Occipital lobe (tissue), 2 donors: Measurements from ENCODE around the gene SGPP1. TPM values are rescaled to one million over a fixed set of nuclear protein-coding genes. Genes with fewer than 3 reads are reported as not detected.
"Not testable (repeated sequence)": the region's sequence is repeated elsewhere in the genome, so short reads cannot be mapped to it uniquely, and the experiment has no call there.

Experiments
- DNase-seq: peaks from one replicate; lab custom pipeline; 2025; lab: John Stamatoyannopoulos, UW
- total RNA-seq: library from RNA; depleted of rRNA; stranded (reverse); fragments of >200 nt; gene quantifications from one replicate; pipeline ENCODE4 v1.2.3, GENCODE V29; 2014

Gene SGPP1, protein sequence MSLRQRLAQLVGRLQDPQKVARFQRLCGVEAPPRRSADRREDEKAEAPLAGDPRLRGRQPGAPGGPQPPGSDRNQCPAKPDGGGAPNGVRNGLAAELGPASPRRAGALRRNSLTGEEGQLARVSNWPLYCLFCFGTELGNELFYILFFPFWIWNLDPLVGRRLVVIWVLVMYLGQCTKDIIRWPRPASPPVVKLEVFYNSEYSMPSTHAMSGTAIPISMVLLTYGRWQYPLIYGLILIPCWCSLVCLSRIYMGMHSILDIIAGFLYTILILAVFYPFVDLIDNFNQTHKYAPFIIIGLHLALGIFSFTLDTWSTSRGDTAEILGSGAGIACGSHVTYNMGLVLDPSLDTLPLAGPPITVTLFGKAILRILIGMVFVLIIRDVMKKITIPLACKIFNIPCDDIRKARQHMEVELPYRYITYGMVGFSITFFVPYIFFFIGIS
- total RNA-seq: 43.0 TPM

DNA sequence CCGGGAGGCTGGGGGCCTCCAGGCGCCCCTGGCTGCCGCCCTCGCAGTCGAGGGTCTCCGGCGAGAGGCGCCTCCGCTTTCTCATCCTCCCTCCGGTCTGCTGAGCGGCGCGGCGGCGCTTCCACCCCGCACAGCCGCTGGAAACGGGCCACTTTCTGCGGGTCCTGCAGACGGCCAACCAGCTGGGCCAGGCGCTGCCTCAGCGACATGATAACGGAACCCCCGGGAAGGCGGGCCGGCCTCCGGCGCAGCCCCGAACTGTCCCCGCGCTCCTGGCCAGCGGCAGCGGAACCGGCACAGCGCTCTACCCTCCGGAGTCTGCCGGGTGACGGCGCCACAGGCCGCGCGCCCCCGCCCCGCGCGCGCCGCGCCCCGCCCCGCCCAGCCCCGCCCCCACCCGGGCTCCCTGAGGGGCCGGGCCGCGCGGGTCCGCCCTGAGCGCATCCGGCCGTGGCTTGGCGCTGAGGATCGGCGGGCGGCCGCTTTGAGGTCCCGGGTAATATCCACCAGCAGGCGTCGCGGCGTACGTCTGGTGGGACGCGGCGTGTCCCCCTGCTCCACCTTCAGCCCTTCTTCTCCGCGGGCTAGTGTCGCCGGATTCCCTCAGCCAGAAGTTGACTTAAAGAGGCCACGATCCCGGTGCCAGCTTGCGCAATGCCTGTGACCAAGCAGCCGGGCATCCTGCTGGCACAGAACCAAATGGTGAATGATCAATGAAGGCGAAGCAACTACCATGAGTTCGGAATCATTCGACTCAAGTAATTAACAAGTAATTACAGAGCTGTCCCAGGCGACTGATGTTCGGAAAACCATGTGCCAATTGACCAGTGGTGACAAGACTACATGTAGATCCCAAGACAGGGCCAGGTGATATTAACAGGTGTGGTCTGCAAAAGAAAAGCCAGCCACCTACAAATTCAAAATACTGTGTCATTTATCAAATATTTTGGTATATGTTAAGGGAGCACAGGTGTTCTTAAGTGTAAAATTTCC, at the start of gene SGPP1:
SGPP1 (minus strand) TSS at position 330 of the 993 bp plus-strand sequence; CDS start at position 209, 121 bp downstream.
- peak; percentile 42 for DNase-seq

DNA sequence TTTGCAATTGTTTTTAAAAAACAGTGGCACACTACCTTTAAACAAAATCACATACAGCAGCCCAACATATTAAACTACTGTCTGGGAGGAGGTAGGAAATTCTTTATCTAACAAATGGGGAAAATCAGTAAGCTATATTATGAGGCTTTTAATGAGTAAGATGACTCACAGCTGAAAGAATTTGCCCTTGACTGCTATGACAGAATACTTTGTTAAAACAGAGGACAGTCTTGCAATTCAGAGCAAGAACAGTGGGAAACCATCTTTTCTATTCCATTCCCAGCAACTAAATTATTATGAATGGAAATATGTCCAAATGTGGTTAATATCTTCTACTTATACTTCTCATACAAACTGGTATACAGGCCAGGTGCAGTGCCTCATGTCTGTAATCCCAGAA, 49.2 kb upstream of the SGPP1 start:
- DNase-seq: no peak

DNA sequence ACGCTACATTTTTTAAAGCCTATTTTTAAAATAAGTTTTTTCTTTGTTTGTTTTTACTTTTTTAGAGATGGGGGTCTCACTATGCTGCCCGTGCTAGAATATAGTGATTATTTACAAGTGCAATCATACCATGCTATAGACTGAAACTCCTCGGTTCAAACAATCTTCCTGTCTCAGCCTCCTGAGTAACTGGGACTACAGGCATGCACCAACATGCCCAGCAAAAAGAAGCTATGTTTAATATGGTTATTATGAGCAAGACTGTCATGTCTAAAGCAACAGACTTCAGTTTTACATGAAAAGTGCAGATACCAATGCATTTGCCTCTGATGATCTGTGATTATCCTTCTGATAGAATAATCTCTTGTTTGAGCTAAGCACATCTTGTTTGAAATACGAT, 45.6 kb upstream of the SGPP1 start:
- no peak for DNase-seq

DNA sequence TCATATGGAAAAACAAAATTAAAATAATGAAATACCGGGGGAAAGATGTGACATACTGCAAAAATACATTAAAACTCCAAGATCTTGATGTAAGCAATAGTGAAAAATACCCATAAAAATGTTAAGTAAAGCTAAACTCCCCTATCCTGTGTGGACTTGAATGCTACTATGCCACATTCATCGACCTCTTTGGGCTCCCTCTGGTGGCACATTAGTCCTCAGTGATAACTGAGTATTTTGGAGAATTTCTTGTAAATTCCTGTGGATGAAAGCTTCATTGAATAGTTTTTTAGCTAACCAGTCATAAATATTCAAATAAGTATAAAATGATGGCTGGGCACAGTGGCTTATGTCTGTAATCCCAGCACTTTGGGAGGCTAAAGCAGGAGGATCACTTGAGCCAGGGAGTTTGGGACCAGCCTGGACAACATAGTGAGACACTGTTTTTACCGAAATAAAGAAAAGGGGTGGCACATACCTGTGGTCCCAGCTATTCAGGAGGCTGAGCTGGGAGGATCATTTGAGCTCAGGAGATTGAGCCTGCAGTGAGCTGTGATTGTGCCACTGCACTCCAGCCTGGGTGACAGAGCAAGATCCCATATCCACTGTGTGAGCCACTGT, 42.4 kb upstream of the SGPP1 start:
- DNase-seq: no peak

DNA sequence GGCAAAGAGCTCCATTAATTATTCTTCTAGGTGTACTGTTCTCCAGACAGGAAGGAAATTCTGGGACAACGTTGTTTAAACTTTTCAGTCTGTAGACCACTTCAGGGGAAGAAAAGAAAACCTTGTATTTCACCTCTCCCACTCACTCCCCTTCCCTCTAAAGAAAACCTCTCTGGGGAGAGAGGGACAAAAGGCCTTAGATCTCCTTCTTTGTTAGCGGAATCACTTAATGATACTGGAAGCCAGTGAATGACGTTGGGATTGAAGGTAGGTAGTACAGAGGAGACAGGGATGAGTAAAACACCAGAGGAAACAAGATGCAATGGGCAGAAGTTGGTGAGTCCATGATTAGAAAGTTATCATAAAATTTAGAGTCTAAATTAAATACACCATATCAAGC, 38.7 kb upstream of the SGPP1 start:
- DNase-seq: no peak

DNA sequence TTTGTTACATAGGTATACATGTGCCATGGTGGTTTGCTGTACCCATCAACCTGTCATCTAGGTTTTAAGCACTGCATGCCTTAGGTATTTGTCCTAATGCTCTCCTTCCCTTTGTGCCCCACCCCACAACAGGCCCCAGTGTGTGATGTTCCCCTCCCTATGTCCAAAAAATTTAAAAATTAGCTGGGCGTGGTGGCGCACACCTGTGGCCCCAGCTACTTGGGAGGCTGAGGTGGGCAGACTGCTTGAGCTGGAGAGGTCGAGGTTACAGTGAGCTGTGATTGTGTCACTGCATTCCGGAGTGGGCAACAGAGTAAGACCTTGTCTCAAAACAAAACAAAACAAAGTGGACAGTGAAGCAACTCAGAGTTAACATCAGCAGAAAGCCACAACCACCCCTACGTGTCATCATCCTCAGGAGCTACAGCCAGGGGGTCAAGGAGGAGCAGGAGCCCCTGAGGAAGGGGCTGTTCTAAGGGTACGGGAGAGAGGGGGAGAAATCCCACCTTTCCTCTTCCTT, 36.8 kb upstream of the SGPP1 start:
- DNase-seq: no peak

DNA sequence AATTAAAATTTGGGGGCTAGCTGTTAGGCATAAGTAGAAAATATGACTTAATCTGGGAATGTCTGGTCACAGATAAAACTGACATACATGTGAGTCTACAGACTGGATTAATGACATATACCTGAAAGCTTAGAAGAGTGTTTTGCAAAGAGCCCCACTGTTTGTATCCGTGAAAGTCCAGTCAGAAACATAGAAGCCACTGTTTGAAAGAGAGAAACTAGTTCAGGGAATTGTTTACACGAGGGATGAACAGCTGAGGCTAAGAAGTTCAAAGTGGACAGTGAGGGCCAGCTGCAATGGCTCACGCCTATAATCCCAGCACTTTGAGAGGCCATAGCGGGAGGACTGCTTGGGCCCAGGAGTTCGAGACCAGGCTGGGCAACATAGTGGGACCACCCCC, 36.2 kb upstream of the SGPP1 start:
- DNase-seq: no peak

DNA sequence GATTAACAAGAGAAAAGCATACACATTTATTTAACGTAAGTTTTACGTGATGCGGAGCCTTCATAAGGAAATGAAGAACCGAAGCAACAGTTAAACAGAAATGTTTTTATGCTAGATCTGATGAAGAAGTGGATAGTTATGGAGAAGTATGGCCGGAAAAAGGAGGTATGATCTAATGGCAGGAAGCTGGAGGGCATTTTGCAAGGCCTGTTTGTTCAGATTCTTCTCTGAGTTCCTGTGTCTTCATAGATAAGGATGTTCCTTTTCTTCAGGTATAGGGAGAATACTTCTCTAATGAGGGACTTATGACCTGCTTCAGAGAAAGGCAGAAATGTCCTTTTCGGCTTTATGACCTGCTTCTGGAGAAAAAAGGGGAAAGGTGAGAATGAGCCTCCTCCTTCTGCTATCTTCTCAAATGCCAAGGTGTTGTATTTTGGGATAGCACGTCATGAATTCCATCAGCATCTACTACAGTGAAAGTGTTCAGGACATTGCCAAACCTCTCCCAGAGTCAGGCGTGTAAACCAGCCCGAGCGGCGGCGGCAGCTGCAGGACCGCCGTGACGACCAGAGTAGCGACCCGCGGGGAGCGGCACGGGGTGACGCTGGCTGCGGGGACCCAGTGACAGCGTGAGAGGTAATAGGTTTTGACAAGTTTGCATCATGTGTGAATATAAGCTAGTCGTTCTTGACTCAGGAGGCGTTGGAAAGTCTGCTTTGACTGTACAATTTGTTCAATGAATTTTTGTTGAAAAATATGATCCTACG, 33.7 kb upstream of the SGPP1 start:
- no peak for DNase-seq

DNA sequence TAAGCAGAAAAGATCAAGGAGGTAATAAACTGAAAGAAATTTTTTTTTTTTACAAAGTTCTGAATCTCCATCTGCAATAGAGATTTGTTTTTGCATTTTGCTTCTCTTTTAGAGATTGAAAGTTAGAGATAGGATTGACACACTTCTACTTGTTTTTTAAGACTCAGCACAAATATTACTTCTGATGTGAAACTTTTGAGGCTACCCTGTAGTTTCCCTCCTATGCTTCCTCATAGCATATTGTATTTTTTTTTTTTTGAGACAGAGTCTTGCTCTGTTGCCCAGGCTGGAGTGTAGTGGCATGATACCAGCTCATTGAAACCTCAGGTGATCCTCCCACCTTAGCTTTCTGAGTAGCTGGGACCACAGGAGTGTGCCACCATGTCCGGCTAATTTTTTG, 32.1 kb upstream of the SGPP1 start:
- no peak for DNase-seq

DNA sequence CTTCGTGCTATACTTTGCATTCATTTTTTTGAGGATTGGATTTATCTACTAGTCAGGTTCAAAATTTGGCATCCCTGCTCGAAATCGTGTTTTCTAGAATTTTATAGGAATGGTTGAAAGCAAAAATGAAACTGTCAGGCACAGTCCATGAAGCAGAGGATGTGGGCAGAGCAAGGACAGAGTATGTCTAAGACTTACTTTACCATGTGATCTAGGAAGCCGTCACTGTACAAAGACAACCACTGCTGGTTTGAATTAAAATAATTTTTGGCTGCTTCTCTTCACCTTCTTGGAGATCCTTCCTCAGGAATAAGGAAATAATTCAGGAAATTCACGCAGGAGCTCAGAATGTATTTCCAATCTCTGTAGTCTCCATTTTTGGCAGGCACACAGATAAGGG, 31.6 kb upstream of the SGPP1 start:
- no peak for DNase-seq

DNA sequence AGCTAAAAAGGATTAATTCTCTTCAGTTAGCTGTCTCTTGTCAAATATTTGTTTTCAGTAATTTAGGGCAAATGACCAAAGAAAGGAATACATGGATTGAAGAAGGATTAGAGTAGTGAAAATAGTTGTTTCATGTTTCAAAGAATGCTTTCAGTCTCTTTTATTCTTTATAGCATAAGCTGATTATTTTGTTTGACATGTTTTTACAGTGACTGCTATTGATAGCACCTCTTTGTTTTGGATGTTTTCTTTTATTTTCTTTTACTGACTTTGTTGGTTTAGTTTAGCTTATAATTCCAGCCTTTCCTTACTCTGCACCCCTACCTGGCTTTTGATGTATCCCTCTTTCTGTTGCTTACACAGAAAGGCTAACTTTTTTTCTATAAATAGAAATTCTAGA, 29.3 kb upstream of the SGPP1 start:
- DNase-seq: no peak

DNA sequence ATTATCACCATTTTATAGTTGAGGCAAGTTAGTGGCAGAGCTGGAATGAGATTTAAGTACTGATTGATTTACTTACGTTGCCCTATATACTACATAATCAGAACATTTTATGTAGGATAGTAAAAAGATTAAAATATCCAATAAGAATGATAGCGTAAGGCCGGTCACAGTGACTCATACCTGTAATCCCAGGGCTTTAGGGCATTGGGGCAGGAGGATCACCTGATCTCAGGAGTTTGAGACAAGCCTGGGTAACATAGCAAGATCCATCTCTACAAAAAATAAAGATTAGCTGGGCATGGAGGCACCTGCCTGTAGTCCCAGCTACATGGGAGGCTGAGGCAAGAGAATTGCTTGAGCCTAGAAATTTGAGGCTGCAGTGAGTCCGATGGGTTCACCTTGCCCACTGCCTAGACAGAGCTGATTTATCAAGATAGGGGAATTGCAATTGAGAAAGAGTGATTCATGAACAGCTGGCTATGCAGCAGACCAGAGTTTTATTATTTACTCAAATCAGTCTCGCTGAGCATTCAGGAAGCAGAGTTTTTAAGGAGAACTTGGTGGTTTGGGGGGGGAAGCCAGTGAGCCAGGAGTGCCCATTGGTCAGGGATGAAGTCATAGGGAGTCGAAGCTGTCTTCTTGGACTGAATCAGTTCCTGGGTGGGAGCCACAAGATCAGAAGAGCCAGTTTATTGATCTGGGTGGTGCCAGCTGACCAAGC, 24.7 kb upstream of the SGPP1 start:
- no peak for DNase-seq

DNA sequence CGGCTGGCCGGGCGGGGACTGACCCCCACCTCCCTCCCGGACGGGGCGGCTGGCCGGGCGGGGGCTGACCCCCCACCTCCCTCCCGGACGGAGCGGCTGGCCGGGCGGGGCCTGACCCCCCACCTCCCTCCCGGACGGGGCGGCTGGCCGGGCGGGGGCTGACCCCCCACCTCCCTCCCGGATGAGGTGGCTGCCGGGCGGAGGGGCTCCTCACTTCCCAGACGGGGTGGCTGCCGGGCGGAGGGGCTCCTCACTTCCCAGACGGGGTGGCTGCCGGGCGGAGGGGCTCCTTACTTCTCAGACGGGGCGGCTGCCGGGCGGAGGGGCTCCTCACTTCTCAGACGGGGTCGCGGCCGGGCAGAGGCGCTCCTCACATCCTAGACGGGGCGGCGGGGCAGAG, 23.2 kb upstream of the SGPP1 start:
- DNase-seq: not testable (repeated sequence)

DNA sequence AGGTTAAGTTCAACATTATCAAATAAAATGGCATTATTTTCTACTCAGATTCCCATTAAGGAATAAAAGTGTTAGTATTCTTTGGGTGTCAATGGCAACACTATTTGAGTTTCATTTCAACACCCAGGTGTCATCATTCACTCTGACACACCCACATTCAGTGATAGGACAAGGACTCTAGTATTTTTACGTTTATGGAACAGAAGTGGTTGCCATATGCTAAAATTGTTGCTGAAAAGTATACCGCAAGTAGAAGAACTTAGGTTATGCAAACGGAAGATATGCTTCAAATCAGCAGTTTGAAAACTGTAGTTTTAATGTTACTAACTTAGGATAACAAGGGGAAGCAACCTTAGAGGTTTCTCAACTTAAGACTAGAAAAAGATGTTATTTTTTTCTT, 20.0 kb upstream of the SGPP1 start:
- no peak for DNase-seq

DNA sequence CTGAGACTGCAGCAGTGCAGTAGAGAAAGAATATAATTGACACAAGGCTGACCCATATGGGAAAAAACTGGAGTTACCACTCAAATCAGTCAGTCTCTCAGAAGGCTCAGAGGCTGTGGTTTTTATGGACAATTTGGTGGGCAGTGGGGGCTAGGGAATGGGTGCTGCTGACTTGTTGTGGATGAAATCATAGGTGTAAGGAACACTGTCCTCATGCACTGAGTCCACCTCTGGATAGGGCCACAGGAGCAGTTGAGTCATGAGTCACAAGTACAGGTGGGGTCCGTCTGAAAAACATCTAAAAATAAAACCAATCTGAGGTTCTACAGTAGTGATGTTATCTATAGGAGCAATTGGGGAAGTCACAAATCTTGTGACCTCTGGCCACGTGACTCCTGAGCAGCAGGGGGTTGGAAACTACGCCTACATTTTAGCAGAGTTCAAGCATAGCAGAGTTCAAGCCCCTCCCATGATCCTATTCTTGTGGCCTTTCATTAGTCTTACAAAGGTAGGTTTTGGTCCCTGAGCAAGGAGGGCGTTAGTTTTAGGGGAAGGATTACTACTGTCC, 18.1 kb upstream of the SGPP1 start:
- DNase-seq: no peak

DNA sequence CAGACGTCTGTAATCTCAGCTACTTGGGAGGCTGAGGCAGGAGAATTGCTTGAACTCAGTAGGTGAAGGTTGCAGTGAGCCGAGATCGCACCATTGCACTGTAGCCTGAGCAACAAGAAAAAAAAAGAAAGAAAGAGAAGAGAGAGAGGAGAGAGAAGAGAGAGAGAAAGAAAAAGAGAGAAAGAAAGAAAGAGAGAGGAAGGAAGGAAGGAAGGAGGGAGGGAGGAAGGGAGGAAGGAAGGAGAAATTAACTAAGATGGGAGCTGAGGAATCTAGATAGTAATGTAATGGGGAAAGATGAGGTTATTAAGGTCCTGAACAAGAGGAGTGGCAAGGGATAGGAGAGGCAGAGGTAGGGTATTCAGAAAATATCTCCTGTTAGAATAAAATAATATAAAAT, 17.4 kb upstream of the SGPP1 start:
- DNase-seq: no peak

DNA sequence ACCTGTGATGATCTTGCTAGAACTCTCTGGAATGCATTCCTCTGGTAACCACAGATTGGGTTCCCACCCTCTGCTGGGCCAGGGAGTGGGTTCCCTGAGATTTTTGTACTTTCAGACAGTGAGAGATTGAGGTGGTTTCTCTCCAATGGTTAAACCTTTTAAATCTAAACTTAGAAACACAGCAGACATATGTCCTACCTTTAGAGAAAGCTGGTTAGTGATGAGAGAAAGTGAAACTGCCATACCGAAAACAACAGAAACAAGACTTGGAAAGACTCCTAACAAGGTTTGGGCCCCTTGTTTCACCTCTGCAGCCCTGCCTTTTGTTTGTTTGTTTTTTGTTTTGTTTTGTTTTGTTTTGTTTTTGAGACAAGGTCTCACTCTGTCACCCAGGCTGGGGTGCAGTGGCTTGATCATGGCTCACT, 9.7 kb upstream of the SGPP1 start:
- DNase-seq: no peak

DNA sequence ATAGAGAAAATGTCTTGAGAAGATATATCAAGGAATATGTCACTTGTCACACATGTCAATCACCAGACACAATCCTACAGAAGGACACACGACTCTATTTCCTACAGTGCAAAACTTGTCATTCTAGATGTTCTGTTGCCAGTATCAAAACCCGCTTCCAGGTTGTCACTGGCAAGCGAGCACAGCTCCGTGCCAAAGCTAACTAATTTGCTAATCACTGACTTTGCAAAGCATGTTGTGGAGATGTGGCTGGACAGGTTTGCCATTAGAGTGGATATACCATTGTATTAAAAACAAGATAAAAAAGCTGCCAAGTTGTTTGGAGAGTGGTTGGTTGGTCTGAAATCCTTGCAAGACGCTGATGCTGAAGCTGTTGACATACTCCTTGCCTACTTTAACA, 7.9 kb upstream of the SGPP1 start:
- no peak for DNase-seq

DNA sequence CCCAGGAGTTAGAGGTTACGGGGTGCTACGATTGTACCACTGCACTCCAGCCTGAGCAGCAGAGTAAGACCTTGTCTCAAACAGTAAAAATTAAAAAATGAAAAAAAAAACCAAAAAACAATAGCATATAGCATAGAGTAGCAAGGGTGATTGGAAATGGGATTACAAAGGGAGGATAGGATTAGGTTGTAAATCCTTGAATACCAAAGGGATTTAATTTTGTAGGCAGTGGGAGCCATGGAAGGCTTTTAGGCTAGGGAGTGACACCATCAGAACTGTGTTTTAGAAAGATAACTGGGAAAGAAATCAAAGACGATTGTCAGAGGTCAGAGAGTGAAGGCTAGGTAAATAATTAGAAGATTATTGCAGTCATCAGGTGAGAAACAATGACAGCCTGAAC, 2.8 kb upstream of the SGPP1 start:
- DNase-seq: no peak

DNA sequence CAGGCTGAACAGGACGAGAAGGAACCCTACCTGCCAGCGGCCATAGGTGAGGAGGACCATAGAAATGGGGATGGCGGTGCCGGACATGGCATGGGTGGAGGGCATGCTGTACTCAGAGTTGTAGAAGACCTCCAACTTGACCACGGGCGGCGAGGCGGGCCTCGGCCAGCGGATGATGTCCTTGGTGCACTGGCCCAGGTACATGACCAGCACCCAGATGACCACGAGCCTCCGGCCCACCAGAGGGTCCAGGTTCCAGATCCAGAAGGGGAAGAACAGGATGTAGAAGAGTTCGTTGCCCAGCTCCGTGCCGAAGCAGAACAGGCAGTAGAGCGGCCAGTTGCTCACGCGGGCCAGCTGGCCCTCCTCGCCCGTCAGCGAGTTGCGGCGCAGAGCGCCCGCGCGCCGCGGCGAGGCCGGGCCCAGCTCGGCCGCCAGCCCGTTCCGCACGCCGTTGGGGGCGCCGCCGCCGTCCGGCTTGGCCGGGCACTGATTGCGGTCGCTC, 582 bp downstream of the SGPP1 start:
- DNase-seq: peak; percentile 44
